ENCODE results near the gene GIGYF2.
"Not testable (repeated sequence)": the region's sequence is repeated elsewhere in the genome, so short reads cannot be mapped to it uniquely, and the experiment has no call there.

Gene GIGYF2

DNA sequence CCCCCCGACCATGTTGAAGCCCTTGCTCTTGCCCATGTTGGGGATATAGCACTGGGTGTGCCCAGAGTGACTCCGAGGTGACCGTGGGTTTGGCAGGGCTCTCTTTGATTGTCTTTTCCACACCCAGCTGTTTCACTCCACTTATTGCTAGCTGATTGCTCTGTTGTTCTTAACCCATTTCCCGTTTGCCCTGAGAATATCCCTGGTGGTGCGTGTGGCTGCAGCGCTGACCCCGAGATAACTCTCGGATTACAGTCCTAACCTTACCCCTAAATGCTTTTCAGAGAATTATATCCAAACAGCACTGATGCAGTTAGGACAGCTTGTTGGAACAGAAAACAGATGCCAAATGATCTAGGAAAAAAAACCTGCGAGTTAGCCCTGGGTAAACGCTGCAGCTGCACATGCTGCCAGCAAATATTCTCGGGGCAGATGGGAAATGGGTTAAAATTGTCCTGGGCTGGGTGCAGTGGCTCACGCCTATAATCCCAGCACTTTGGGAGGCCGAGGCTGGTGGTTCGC is 138.6 kb downstream of the GIGYF2 start:
- no peaks in the 10 kb centered on the region for H3K27me3 Mint-ChIP-seq (ENCODE audit: low read depth)

DNA sequence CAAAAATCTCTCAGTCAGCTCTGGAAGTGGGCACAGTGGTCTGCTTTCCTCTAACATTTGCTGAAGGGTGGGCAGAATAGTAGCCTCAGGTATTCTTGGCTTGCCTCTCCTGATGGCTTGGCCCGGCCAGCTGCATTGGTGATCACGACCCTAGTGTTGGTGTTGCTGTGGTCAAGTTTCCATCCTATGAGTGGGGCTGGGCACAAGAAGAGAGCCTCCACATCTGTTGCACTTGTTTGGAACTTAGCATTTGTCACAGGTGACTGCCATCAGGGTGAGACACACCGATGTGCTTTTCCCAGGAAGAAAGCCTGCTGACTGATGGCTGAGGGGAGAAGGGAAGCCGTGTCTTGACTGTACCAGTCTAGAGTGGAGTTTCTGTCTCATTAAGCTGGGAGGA is 139.8 kb downstream of the GIGYF2 start:
- Mint-ChIP-seq H3K4me3 (no peak overlapping the region), H3K36me3 (ENCODE audit: low read depth) (peaks cover 37% of the 10 kb centered on the region), H3K9me3 (no peaks in the 10 kb centered on the region)

More for the DNA sequence above, 138.6 kb downstream of the GIGYF2 start:
- Mint-ChIP-seq H3K27ac (no peak overlapping the region), H3K9me3 (no peaks in the 10 kb centered on the region), H3K4me3 (no peak overlapping the region), H3K4me1 (ENCODE audit: low read depth) (peaks cover 28% of the 10 kb centered on the region), H3K36me3 (ENCODE audit: low read depth) (peaks cover 41% of the 10 kb centered on the region)

DNA sequence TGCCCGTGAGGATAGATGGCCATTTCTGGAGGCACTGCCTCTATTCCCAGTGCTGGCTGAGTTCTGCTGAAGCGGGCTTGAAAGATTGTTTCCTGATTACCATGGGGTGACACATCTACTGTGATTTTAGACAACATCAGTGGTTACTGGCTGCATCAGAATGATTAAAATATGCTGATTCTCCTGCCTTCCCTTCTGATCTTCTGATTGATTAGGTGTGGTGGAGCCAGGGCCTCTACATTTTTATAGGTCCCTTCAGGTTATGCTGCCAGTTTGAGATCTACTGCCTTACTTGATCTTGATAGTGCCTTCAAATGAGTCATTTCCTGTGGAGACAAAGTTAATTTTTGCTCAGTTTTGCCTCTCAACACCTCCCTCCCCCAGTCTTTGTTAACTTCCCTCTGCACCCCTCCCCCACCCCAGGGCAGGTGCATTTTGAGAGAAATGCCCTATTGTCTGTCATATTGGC is 141.3 kb downstream of the GIGYF2 start:
- Mint-ChIP-seq H3K4me1 (ENCODE audit: low read depth) (peaks cover 25% of the 10 kb centered on the region), H3K36me3 (ENCODE audit: low read depth) (peaks cover 31% of the 10 kb centered on the region), H3K9me3 (no peaks in the 10 kb centered on the region), H3K4me3 (peak overlapping the region; percentile 5), H3K27me3 (ENCODE audit: low read depth) (no peaks in the 10 kb centered on the region), H3K27ac (peak overlapping the region; percentile 79)

More for the DNA sequence above, 139.8 kb downstream of the GIGYF2 start:
- Mint-ChIP-seq H3K4me1 (ENCODE audit: low read depth) (peaks cover 28% of the 10 kb centered on the region), H3K27me3 (ENCODE audit: low read depth) (no peaks in the 10 kb centered on the region), H3K27ac (peak overlapping the region; percentile 65)

DNA sequence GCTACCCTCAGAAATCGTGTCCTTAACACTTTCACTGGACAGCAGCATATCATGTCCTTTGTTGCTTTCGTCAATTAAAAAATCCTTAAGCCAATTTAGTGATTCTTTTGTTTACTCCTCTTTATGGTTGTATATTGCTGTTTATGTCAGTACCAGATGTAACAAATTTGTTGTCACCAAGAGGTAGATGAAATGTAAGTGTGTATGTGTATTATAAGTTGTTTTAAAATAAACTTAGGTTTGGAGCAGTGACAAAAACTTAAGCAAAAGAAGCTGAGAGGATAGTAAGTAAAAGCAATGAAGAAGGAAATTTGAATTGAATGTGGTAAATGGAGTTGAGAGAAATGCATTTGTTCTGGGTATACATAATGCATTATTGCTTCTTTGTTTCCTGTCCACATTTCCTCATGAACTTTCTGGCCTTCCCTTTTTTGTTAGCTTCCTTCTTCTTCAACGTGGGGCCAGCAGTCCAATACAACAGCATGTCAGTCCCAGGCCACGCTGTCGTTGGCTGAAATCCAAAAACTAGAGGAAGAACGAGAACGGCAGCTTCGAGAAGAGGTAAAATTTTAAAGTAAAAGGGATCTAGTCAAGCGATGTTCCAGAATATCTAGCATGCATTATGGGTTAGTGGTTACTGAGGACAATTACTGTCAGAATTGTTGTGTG is 142.4 kb downstream of the GIGYF2 start:
- Mint-ChIP-seq H3K36me3 (ENCODE audit: low read depth) (peaks cover 31% of the 10 kb centered on the region), H3K27me3 (ENCODE audit: low read depth) (no peaks in the 10 kb centered on the region), H3K27ac (peak overlapping the region; percentile 76), H3K4me3 (no peak overlapping the region), H3K9me3 (no peaks in the 10 kb centered on the region), H3K4me1 (ENCODE audit: low read depth) (peaks cover 27% of the 10 kb centered on the region)

DNA sequence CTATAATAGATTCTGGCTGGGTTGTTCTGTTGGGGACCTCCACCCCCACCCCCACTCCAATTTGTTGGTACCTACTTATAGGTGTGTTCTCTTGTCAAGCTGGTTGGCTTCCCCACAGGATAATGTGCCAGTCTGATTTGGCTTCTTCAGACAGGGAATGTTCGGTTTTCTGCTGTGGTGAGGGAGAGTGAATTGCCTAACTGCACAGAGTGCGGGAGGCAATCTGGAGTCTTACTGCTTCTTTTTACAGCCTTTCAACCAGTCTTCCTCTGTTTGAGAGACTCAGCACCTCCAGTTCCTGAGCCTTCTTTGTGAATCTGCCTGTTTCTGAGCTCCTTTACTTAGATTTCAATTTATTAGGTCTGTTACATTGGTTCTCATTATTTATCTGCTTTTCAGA is 145.6 kb downstream of the GIGYF2 start:
- Mint-ChIP-seq H3K4me3 (no peak overlapping the region), H3K9me3 (no peaks in the 10 kb centered on the region), H3K36me3 (ENCODE audit: low read depth) (peaks cover 35% of the 10 kb centered on the region), H3K27ac (no peak overlapping the region), H3K4me1 (ENCODE audit: low read depth) (peaks cover 21% of the 10 kb centered on the region), H3K27me3 (ENCODE audit: low read depth) (no peaks in the 10 kb centered on the region)

DNA sequence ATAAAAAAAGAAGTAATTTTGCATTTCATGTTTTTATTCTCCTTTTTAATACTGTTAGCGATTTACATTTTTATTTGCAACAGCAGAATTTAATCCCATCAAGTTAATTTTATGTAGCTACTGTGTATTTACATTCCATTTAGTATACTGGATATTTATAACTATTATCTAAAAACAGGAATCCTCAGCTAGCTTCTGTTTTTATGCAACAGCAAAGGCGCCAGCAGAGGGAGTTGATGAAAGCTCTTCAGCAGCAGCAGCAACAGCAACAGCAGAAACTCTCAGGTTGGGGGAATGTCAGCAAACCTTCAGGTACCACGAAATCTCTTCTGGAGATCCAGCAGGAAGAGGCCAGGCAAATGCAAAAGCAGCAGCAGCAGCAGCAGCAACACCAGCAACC is 146.7 kb downstream of the GIGYF2 start:
- Mint-ChIP-seq H3K27me3 (ENCODE audit: low read depth) (no peaks in the 10 kb centered on the region), H3K4me1 (ENCODE audit: low read depth) (peaks cover 9% of the 10 kb centered on the region), H3K9me3 (no peaks in the 10 kb centered on the region), H3K27ac (no peak overlapping the region), H3K4me3 (no peak overlapping the region), H3K36me3 (ENCODE audit: low read depth) (peaks cover 44% of the 10 kb centered on the region)

DNA sequence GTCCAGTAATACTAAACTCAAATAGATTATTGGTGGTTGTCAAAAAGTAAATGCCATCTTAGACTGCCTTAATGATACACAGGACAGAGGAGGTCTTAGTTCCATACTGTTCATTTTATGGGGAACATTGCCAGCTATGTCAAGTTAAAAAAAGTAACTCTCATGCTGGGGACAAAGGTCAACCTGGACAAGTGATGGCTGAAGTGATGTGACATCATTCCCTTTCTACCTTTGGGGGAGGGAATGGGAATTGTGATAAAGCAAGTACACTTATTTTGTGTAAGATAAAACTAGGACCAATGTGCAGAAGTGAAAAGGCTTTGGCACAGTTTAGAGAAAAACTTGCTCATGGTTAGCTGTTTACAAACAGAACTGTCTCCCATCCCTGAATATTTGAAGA is 148.9 kb downstream of the GIGYF2 start:
- Mint-ChIP-seq H3K27me3 (ENCODE audit: low read depth) (no peaks in the 10 kb centered on the region), H3K36me3 (ENCODE audit: low read depth) (peaks cover 42% of the 10 kb centered on the region), H3K4me3 (no peak overlapping the region), H3K27ac (no peak overlapping the region), H3K9me3 (no peaks in the 10 kb centered on the region), H3K4me1 (ENCODE audit: low read depth) (peaks cover 3% of the 10 kb centered on the region)

DNA sequence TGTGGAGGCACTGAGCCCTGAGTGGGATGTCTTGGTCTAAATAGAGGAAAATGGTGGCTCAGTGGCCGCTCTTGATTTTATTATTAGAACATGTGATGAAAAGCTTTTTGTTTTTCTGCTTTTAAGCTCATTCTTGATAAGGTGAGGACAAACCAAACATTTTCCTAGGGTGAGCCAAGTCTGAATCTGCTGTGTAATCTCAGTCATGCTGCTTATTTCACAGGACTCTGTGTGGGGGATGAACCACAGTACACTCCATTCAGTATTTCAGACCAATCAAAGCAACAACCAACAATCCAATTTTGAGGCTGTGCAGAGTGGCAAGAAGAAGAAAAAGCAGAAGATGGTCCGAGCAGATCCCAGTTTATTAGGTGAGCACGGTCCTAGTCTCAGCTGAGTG is 152.9 kb downstream of the GIGYF2 start:
- Mint-ChIP-seq H3K9me3 (no peaks in the 10 kb centered on the region), H3K4me1 (ENCODE audit: low read depth) (no peaks in the 10 kb centered on the region), H3K36me3 (ENCODE audit: low read depth) (peaks cover 45% of the 10 kb centered on the region), H3K4me3 (no peak overlapping the region), H3K27ac (no peak overlapping the region), H3K27me3 (ENCODE audit: low read depth) (no peaks in the 10 kb centered on the region)

DNA sequence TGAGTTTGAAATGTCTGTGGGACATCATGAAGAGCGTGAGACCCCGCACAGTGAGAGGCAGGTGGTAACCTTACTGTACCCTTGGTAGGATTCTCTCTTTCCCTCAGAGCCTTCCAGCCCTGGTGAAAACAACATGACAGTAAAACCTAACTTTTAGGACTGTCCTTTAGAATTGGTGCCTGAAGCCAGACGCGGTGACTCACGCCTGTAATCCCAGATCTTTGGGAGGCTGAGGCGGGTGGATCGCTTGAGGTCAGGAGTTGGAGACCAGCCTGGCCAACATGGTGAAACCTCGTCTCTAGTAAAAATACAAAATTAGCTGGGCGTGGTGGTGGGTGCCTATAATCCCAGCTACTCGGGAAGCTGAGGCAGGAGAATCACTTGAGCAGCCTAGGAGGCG is 154.9 kb downstream of the GIGYF2 start:
- H3K4me3 Mint-ChIP-seq; H3K27me3 Mint-ChIP-seq (ENCODE audit: low read depth); H3K4me1 Mint-ChIP-seq (ENCODE audit: low read depth); H3K27ac Mint-ChIP-seq; H3K9me3 Mint-ChIP-seq: not testable (repeated sequence)
- peaks cover 42% of the 10 kb centered on the region for H3K36me3 Mint-ChIP-seq (ENCODE audit: low read depth)

DNA sequence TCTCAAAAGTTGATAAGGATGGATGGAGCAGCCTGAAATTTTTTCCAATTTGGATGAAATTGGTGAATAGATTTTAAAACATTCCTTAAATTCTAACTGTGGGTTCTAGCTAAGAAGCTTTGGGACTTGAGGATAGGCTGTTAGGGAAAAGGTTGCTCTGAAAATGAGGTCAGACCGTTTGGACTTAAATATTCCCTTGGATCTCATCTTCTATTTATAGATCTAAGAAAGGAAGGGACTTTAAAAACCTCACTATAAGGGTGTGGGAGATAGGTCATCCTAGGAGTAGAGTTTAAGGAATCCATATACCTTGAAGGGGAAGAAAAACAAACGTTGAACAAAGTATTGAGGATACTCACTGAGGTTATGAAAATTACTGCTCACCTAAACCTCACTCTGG is 155.5 kb downstream of the GIGYF2 start:
- H3K27me3 Mint-ChIP-seq (ENCODE audit: low read depth): no peaks in the 10 kb centered on the region
- no peaks in the 10 kb centered on the region for H3K4me1 Mint-ChIP-seq (ENCODE audit: low read depth)
- H3K27ac Mint-ChIP-seq: no peak overlapping the region
- no peak overlapping the region for H3K4me3 Mint-ChIP-seq
- H3K36me3 Mint-ChIP-seq (ENCODE audit: low read depth): peaks cover 42% of the 10 kb centered on the region
- H3K9me3 Mint-ChIP-seq: no peaks in the 10 kb centered on the region

DNA sequence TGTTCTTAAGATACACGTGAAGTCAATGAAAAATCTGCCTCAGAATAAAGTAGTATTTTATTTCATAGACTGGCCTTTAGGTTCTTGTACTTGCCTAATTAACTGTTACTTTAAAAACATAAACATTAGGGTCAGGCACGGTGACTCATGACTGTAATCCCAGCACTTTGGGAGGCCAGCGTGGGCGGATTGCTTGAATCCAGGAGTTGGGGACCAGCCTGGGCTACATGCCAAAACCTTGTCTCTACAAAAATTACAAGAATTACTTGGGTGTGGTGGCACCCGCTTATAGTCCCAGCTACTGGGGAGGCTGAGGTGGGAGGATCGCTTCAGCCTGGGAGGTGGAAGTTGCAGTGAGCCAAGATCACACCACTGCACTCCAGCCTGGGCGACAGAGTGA is 157.0 kb downstream of the GIGYF2 start:
- Mint-ChIP-seq H3K4me1 (ENCODE audit: low read depth) (no peaks in the 10 kb centered on the region), H3K27me3 (ENCODE audit: low read depth) (no peaks in the 10 kb centered on the region), H3K4me3 (no peak overlapping the region), H3K27ac (no peak overlapping the region), H3K36me3 (ENCODE audit: low read depth) (peaks cover 34% of the 10 kb centered on the region), H3K9me3 (no peaks in the 10 kb centered on the region)

DNA sequence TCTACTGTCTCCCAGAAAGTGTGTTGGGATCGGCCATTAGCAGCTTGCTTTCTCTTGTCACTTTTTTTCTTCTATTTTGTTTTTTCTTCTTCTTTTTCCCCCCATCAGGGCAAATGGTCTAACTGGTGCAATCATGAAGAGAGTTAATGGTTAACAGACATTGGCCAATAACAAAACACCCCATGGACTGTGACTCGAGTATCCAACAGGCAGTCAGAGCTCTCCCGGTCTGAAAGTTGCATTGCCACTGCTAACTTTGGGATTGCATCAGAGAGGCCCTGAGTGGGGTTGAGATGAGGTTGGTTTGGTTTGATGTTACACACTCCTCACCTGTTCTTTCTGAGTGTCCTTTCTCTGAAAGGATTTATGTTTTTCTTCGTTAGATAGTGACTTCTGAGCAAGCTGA is 160.0 kb downstream of the GIGYF2 start:
- Mint-ChIP-seq H3K36me3 (ENCODE audit: low read depth) (peaks cover 27% of the 10 kb centered on the region), H3K4me1 (ENCODE audit: low read depth) (no peaks in the 10 kb centered on the region), H3K27ac (no peak overlapping the region), H3K4me3 (no peak overlapping the region), H3K9me3 (no peaks in the 10 kb centered on the region), H3K27me3 (ENCODE audit: low read depth) (no peaks in the 10 kb centered on the region)

DNA sequence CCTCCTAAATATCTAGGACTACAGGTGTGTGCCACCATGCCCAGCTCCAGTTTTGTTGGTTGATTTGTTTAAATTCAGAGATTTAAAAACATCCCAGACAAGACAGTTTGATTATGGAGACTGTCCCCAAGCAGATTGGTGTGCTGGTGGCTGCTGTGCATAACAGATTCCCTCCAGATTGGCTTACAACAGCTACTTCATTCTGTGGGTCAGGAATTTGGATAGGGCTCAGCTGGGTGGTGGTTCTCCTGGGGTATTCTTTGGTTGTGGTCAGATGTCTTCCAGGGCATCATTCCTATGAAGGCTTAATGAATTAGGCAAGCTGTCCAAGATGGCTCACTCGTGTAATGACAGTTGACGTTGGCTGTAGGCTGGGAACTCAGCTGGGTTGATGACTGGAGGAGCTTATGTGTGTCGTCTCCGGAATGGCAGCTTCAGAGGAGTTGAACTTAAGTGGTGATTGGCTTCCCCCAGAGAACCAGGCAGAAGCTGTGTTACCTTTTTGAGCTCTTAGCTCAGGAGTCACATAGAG is 162.3 kb downstream of the GIGYF2 start:
- Mint-ChIP-seq H3K27me3 (ENCODE audit: low read depth) (no peaks in the 10 kb centered on the region), H3K4me3 (no peak overlapping the region), H3K27ac (peak overlapping the region; percentile 19), H3K4me1 (ENCODE audit: low read depth) (no peaks in the 10 kb centered on the region), H3K9me3 (no peaks in the 10 kb centered on the region), H3K36me3 (ENCODE audit: low read depth) (peaks cover 16% of the 10 kb centered on the region)

DNA sequence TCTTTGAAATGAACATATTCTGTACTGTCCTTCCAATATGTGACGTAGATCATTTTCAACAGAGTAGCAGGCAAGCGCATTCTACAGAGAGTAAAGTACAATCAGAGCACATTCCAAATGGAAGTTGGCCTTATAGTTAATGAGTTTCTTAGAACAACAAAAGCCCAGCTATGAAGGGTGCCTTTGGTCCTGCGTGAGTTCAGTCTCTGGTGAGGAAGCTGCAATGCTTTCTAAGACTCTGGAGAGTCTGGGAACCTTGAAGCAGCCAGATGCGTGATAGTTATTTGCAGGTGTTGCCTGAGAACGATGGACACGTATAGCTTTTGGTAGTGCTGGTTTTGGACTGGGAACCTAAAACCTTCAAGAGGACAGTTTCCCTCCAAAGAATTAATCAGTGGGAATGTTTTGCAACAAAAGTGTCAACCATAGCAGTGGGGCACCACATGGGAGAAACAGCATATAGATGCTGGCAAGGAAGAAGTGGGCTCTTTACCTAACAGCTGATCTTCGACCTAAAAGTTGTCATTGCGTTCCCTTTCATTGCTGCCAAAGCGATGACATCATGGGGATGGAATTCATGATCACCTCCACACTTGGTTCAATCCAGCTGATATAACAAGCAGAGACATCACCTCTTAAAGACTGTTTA is 163.6 kb downstream of the GIGYF2 start:
- Mint-ChIP-seq H3K36me3 (ENCODE audit: low read depth) (peaks cover 16% of the 10 kb centered on the region), H3K9me3 (no peaks in the 10 kb centered on the region), H3K27ac (no peak overlapping the region), H3K4me3 (no peak overlapping the region), H3K4me1 (ENCODE audit: low read depth) (no peaks in the 10 kb centered on the region), H3K27me3 (ENCODE audit: low read depth) (no peaks in the 10 kb centered on the region)

DNA sequence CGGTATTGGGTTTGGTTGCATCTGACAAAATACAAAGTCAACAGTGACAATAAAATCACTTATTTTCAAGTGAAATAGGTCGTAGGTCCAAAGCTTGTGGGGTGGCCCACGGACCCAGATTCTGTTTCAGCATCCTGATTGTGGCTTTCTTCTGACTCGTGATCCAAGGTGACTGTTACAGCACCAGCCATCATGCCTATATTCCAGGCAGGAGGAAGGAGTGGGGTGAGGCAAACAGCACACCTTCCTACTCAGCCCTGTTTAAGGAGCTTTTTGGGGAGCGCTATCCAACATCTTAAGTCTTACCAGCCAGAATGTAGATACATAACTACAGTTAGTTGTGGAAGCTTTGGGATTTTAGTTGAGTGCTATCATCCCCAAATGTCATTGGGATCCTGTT is 164.2 kb downstream of the GIGYF2 start:
- Mint-ChIP-seq H3K4me3 (no peak overlapping the region), H3K9me3 (no peaks in the 10 kb centered on the region), H3K36me3 (ENCODE audit: low read depth) (peaks cover 15% of the 10 kb centered on the region), H3K27ac (no peak overlapping the region), H3K27me3 (ENCODE audit: low read depth) (no peaks in the 10 kb centered on the region), H3K4me1 (ENCODE audit: low read depth) (no peaks in the 10 kb centered on the region)

Data from T-helper 1 cell treated with Interleukin-12 subunit alpha and Interleukin-12 subunit beta and Interleukin-4 antibody, amounts not matched to agents 30 μg/mL and 1 μg/mL, for 36 hours (primary cell).